ENCODE data around the gene GLOD4. TPM values are rescaled to one million over a fixed set of nuclear protein-coding genes. Genes with fewer than 3 reads are reported as not detected.

Gene GLOD4
- total RNA-seq, 2 donors from 2014 or later = 18.5 to 30.9 TPM

DNA sequence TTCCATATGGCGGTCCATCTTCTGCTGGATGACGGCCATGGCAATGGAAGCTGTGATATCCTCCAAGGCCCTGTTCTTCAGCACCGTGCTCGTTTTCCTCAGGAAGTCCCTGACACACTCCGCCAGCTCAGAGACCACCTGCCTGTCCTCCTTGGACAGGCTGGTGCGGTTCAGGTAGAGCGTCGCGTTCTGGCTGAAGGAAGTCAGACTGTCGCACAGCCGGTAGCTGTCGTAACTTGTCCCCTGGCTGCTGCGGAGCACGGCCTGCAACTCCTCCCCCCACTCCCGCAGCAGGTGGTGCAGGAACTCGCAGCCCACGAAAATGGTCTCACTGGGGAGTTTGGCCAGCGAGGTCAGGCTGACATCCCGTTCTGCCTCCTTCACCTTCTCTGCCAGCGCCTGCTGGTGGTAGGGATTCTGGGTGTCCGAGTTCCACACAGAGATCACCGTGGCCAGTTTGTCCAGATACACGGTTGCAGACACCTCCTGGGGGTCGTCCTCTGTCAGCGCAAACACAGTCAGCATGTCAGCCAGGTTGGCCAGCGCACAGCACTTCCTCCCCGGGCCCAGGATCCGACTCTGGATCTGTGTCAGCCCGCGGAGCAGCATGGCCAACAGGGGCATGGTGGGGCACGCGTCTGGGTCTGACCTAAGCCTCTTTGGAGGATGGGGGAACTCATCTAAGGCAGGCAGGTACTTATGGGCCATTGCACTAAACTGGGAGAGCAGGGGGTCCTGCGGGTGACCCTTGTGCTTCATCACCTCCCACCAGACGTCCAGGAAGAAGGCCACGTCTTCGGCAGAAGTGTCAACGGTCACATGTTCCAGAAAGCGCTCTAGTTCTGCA lies 35.1 kb downstream of the GLOD4 start:
- no peak for TF ChIP-seq POLR2A (IDR thresholded peaks at IDR 0.05)
- TF ChIP-seq, protein P1, sequence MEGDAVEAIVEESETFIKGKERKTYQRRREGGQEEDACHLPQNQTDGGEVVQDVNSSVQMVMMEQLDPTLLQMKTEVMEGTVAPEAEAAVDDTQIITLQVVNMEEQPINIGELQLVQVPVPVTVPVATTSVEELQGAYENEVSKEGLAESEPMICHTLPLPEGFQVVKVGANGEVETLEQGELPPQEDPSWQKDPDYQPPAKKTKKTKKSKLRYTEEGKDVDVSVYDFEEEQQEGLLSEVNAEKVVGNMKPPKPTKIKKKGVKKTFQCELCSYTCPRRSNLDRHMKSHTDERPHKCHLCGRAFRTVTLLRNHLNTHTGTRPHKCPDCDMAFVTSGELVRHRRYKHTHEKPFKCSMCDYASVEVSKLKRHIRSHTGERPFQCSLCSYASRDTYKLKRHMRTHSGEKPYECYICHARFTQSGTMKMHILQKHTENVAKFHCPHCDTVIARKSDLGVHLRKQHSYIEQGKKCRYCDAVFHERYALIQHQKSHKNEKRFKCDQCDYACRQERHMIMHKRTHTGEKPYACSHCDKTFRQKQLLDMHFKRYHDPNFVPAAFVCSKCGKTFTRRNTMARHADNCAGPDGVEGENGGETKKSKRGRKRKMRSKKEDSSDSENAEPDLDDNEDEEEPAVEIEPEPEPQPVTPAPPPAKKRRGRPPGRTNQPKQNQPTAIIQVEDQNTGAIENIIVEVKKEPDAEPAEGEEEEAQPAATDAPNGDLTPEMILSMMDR (IDR thresholded peaks at IDR 0.05) = no peak
- Histone ChIP-seq H3K27ac (no peak overlapping the region), H3K4me1 (peaks cover 17% of the 10 kb centered on the region), H3K4me3 (no peak overlapping the region), H3K27me3 (no peaks in the 10 kb centered on the region), H3K9me3 (no peaks in the 10 kb centered on the region), H3K36me3 (replicated peaks in 1 of 2; ENCODE audit: insufficient read depth in 1 of 2, low read depth in 2 of 2) (peaks cover 0 to 23% of the 10 kb centered on the region in 2 donors)
- WGBS, 2 donors = 92 to 96% methylated on average over 15 to 36 of the region's 38 CpGs
- DNase-seq = no peak
- ATAC-seq = no peak
- intact Hi-C loops (cut with DNase I) = no loop called here

DNA sequence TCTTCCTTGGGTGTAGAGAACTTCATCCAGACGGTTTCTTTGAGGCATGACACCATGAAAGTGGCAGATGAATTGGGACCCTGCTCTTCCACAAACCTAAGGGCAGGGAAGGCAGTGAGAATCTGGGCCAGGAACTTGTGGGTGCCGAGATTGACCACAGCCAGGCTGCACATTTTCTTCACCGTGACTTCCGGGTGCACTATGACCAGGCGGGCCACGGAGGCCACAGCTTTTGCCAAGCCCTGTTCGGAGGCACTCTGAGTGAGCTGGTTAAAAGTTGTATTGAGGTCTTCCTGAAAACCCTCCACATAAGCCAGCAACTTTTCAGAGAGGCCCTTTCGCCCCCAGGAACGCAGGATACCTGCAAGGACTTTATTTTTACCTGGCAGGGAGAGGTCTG lies 35.9 kb downstream of the GLOD4 start:
- no peak for ATAC-seq
- 87 to 91% methylated on average over 9 of the region's 9 CpGs for WGBS, 2 donors
- Histone ChIP-seq H3K9me3 (no peaks in the 10 kb centered on the region), H3K27me3 (no peaks in the 10 kb centered on the region), H3K27ac (no peak overlapping the region), H3K4me3 (no peak overlapping the region), H3K36me3 (replicated peaks in 1 of 2; ENCODE audit: insufficient read depth in 1 of 2, low read depth in 2 of 2) (peaks cover 5 to 26% of the 10 kb centered on the region in 2 donors), H3K4me1 (peaks cover 14% of the 10 kb centered on the region)
- no peak for TF ChIP-seq POLR2A (IDR thresholded peaks at IDR 0.05)
- TF ChIP-seq, protein P1 (IDR thresholded peaks at IDR 0.05) = no peak
- intact Hi-C loops (cut with DNase I) = no loop called here
- no peak for DNase-seq

DNA sequence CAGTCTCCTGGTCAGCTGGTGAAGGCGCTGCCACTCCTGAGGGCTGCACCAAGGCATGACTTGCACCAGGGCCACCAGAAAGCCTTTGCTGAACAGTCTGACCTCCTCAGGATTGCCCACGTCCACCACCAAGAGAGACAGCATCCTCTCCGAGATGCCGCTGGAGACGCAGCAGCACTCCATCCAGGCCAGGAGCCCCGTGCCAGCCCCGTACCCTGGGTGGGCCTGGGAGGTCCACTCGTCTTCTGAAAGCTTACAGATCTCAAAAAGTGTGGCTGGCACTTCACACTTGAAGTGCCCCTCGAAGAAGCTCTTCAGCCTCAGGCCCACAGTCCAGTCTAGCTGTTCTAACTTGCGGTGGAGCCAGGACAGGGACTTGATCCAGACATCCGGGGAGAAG lies 36.7 kb downstream of the GLOD4 start:
- no peak overlapping the region for H3K27ac ChIP-seq
- H3K4me3 ChIP-seq = no peak overlapping the region
- no peak for TF ChIP-seq POLR2A (IDR thresholded peaks at IDR 0.05)
- TF ChIP-seq, protein P1 (IDR thresholded peaks at IDR 0.05) = no peak
- no peaks in the 10 kb centered on the region for H3K9me3 ChIP-seq
- WGBS, 2 donors = 92 to 94% methylated on average over 8 to 10 of the region's 11 CpGs
- peaks cover 7 to 26% of the 10 kb centered on the region in 2 donors for H3K36me3 ChIP-seq (replicated peaks in 1 of 2; ENCODE audit: insufficient read depth in 1 of 2, low read depth in 2 of 2)
- intact Hi-C loops (cut with DNase I) = no loop called here
- DNase-seq (no peak), ATAC-seq (no peak)
- H3K4me1 ChIP-seq = peaks cover 6% of the 10 kb centered on the region
- H3K27me3 ChIP-seq = no peaks in the 10 kb centered on the region

DNA sequence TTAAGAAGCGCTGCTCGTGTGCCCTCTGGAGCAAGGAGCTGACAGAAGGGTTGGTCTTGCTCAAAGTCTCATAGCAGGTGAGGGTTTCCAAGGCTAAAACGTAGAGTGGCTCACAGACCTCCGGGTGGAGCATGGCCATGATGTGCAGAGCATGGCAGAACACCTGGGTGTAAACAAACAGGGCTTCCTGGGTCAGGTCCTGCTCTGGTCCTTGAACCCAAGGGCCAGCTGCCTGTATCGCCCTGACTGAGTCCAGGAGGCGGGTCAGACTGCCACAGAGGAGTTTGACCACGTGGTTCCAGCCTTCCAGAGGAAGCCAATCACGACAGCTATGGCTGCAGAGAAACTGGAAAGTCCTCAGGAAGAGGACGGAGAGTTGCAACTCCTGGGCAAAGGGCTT lies 37.1 kb downstream of the GLOD4 start:
- Histone ChIP-seq H3K27me3 (no peaks in the 10 kb centered on the region), H3K9me3 (no peaks in the 10 kb centered on the region), H3K36me3 (replicated peaks in 1 of 2; ENCODE audit: insufficient read depth in 1 of 2, low read depth in 2 of 2) (peaks cover 7 to 26% of the 10 kb centered on the region in 2 donors), H3K4me1 (peaks cover 1% of the 10 kb centered on the region), H3K4me3 (no peak overlapping the region), H3K27ac (no peak overlapping the region)
- WGBS, 2 donors = 79 to 91% methylated on average over 7 to 9 of the region's 9 CpGs
- TF ChIP-seq, protein P1 (IDR thresholded peaks at IDR 0.05) = no peak
- TF ChIP-seq POLR2A (IDR thresholded peaks at IDR 0.05) = no peak
- DNase-seq = no peak
- no peak for ATAC-seq
- intact Hi-C loops (cut with DNase I) = no loop called here

DNA sequence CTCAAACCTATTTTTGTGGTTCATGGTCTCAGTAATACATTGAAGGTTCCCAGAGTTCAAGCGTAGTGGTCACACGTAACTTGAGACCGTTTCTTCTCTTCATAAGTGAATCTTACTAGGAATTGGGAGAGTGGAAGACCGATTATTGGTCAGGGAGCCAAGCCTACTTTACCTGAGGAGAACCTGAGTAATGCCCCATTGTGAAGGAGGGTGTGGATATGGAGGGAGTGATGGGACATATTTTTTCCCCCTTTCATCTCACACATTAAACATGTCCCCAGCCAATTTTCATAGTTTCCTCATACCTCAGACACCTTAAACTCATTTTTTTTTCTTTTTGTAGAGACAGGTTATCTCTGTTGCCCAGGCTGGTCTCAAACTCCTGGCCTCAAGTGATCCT lies 38.9 kb downstream of the GLOD4 start:
- Histone ChIP-seq H3K4me1 (no peaks in the 10 kb centered on the region), H3K27me3 (no peaks in the 10 kb centered on the region), H3K4me3 (no peak overlapping the region), H3K27ac (no peak overlapping the region), H3K9me3 (no peaks in the 10 kb centered on the region), H3K36me3 (replicated peaks in 1 of 2; ENCODE audit: insufficient read depth in 1 of 2, low read depth in 2 of 2) (peaks cover 7 to 26% of the 10 kb centered on the region in 2 donors)
- TF ChIP-seq, protein P1 (IDR thresholded peaks at IDR 0.05) = no peak
- TF ChIP-seq POLR2A (IDR thresholded peaks at IDR 0.05) = no peak
- WGBS, 2 donors = 94 to 95% methylated on average over 4 of the region's 4 CpGs
- intact Hi-C loops (cut with DNase I) = no loop called here
- DNase-seq (no peak), ATAC-seq (no peak)

Data from body of pancreas (tissue), 4 donors.